ENCODE results near the gene RNU5B-1. TPM values are rescaled to one million over a fixed set of nuclear protein-coding genes. Genes with fewer than 3 reads are reported as not detected.
A peak's percentile ranks its signal among the peaks of the same experiment; 100 is the strongest.
"Not testable (repeated sequence)": the region's sequence is repeated elsewhere in the genome, so short reads cannot be mapped to it uniquely, and the experiment has no call there.

The RNU5B-1 gene
- not detected in 2 replicates for total RNA-seq (2014; rRNA removed; shearing (Covaris generic); ENCODE audit: low replicate concordance)

DNA sequence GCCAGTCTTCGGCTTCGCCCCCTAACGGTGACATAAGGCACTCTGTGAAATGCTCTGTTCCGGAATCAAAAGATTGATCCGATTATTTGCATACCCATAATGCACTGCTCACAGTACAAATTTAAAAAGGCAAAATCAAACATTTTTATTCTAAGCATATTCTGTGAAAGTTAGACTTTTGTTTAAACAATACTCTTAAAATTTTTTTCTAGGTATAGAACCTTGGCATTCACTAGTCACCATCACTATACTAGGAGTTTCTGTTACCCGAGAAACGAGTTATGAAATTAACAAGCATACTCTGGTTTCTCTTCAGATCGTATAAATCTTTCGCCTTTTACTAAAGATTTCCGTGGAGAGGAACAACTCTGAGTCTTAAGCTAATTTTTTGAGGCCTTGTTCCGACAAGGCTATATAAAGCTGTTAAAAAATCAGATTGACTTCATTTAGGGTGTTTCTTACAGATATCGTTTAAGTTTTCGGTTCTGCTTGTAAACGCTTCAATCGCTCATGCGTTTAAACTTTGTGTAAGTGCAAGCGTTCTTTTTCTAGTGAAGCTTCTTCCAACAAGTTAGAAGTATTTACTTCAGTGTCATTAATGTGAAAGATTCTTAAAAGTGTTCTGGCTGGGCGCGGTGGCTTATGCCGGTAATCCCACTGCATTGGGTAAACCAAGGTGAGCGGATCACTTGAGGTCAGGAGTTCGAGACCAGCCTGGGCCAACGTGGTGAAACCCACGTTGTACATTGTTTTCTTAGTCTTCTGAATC is at the start of gene RNU5B-1:
Gene RNU5B-1, plus strand, starts transcription at position 297 of the 769 bp plus-strand sequence.
- DNase-seq (ENCODE audit: low read depth), result peak; percentile 95
- in situ Hi-C loops (cut with HindIII; ENCODE audit: low pct_unique_long_range_greater_than_20kb, low sequenced_read_pairs), result no loop called here

DNA sequence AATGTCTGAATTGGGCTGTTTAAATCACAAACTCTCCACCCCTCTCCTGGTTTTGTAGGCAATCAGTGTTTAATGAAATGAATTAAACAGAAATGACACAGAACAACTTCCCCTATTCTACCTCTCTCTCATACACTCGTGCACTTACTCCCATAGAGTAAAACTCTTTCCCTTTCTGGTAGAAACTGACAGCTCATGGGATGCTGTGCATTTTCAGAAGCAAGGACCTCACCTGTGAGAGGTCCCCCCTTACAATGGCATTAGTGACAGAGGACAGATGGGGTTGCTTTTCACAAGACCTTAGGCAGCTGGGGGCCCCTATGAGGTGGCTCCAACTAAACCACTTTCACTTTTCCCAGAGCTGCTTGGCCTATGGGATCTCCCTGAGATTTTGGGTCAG is 49.7 kb upstream of the RNU5B-1 start:
- DNase-seq (ENCODE audit: low read depth), result no peak
- in situ Hi-C loops (cut with HindIII; ENCODE audit: low pct_unique_long_range_greater_than_20kb, low sequenced_read_pairs), result no loop called here

DNA sequence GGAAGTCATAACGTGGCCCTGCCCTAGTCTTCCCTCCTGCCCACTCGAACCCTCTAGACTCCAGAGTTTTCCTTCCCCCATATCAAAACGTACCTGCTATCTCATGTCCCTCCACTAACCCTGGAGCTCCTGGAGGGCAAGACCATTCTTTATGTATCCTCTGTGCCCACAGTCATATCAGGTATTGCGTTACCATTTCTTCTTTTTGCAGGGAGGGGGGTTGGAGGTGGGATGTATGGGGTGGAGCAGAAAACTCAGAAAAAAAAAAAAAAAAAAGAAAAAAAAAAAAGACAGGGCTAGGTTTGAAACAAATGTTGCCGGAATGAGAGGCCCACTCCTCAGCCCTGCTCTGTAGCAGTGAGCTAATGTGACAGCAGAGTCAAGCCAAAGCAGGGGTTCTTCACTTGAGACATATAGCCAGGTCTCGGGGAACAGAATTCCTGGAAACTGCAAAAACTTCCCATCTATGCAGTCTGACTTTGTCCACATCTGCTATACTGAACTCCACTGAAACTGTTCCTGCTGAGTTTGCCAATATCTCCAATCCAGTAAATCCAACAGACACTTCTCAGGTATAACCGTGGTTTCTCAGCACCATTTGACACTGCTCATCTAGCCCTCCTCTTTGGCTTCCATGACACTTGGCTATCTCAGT is 48.9 kb upstream of the RNU5B-1 start:
- DNase-seq (ENCODE audit: low read depth), result no peak
- in situ Hi-C loops (cut with HindIII; ENCODE audit: low pct_unique_long_range_greater_than_20kb, low sequenced_read_pairs), result no loop called here

DNA sequence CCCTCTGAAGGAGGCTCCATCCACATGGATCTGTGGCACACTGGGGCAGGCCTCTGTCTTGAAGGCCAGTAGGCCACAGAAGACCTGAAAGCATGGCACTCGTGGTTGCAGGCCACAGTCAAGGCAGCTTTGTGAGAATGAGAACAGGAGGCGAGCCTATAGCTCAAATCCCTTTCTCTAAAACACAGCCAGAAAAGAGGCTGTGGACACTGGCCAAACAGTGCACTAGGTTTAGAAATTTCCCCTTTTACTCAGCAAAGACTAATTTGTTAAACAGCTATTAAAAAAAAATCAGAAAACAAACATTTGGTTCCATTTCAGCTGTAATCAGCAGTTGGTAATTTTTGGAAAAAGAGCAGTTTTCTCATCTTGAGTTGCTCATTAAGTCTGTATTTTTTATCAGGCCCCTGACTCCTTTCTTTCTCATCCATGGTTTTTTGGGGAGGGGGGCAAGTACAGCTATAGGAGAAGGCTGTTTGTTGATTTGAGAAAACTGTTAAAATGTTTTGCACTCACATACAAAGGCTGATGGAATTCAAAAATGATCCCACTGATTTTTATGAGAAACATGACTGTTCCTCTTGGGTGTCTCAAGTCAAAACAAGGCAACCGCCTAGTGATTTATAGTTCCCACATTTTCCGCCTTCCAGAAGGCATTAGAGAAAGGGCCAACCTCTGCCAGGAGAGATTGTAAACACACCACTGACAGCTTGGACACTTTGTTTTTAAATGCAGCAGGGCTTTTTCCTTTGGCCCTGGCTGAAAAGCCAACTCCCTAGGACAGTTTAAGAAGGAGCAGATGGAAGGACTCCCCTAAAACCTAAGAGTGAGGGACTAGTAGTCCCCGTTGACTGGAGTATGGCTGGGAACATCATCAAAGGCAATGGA is 45.9 kb upstream of the RNU5B-1 start:
- no peak for DNase-seq (ENCODE audit: low read depth)
- in situ Hi-C loops (cut with HindIII; ENCODE audit: low pct_unique_long_range_greater_than_20kb, low sequenced_read_pairs), result no loop called here

DNA sequence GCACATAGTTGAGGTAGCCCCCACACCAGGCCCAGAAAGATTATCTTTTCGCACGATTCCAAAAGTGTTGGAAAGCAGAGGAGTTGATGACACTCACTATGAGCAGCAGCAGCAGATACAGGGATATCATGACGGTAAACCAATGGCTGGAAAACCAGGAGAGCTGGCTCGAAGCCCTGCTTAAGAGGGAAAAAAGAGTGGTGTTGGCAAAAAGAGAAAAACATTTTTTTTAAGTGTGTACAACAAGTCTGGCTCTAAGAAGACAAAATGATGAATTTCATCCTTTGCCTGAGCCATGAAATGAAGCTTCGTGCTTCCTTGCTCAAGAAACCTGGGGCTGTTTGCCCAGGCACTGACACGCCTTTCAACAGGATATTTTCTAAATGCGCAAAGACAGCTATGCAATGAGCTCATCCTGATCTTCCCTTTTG is 45.1 kb upstream of the RNU5B-1 start:
- in situ Hi-C loops (cut with HindIII; ENCODE audit: low pct_unique_long_range_greater_than_20kb, low sequenced_read_pairs), result no loop called here
- DNase-seq (ENCODE audit: low read depth), result no peak

DNA sequence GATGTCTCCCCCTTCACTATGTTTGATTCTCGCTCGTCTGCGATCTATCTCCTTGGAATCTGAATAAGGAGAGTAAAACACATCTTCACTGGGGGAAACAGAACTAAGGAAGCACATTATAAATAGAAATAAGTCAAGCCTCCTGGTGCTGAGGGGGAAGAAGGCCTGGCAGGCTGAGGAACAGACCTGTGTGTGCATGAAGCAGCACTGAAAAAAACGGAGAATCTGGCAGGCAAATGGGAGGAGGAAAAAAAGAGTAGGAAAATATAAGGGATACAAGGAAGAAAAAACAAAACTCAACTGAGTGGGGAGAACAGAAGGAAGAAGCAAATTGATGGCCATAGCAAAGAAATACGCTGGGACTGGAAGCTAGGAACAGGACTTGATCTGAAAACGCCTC is 43.5 kb upstream of the RNU5B-1 start:
- DNase-seq (ENCODE audit: low read depth), result no peak
- in situ Hi-C loops (cut with HindIII; ENCODE audit: low pct_unique_long_range_greater_than_20kb, low sequenced_read_pairs), result no loop called here

DNA sequence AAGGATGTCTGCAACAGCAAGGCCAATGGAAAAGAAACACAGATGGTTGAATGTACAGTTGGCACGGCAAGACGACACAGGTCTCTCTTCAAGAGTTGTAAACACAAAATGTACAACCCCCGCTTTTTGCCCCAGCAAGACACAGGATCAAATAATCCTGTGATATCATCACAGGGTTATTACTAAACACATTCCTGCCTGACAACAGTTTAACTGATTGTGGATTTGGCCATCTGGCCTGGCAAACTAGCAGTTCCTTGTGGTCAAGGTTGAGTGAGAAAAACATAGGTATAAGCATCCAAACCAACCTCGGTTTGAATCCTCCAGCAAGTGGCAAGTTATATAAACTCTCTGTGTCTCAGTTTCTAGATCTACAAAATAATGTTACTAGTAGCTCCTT is 41.2 kb upstream of the RNU5B-1 start:
- no peak for DNase-seq (ENCODE audit: low read depth)
- in situ Hi-C loops (cut with HindIII; ENCODE audit: low pct_unique_long_range_greater_than_20kb, low sequenced_read_pairs), result no loop called here

DNA sequence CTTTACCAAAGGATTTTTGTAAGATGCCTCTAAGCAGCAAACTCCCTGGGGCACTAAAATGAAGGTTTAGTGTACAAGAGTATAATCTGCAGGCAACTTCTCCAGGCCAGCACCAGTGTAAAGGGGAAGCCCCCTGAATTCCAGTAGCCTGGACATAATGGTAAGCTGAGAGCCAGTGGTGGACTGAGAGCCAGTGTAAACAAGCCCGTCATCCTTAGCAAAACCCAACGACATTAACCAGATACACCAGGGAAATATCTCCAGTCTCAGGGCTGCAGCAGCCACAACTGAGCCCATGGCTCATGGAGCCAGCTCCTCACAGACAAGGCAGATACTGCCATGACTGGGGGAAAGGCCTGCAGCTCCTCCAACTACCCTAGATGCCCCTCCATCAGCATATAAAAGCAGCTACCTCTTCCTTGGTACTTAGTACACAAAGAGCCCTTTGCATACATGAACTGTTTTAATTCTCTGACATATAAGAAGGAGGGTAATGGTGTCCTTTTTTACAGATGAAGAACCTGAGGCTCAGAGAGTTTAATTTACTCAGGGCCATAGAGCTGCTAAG is 39.5 kb upstream of the RNU5B-1 start:
- in situ Hi-C loops (cut with HindIII; ENCODE audit: low pct_unique_long_range_greater_than_20kb, low sequenced_read_pairs), result no loop called here
- no peak for DNase-seq (ENCODE audit: low read depth)

DNA sequence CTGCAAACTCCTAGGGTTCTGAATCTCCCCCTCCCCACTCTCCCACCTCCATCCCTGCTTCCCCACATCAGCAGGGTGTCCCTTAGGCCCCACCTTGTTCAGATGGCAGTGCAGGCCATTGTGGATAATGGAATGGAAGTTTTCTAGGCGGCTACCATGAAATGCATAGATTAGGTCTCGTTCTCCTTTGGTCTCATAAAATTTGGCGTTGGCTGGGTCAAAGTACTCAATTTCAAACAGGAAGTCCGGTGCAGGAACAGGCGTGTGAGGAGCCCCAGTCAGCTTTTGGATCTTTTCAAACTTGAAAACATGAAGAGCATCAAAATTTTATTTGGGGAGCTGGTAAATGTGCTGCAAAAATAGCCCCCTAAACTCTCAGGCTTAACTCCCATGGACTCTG is 38.0 kb upstream of the RNU5B-1 start:
- in situ Hi-C loops (cut with HindIII; ENCODE audit: low pct_unique_long_range_greater_than_20kb, low sequenced_read_pairs), result no loop called here

DNA sequence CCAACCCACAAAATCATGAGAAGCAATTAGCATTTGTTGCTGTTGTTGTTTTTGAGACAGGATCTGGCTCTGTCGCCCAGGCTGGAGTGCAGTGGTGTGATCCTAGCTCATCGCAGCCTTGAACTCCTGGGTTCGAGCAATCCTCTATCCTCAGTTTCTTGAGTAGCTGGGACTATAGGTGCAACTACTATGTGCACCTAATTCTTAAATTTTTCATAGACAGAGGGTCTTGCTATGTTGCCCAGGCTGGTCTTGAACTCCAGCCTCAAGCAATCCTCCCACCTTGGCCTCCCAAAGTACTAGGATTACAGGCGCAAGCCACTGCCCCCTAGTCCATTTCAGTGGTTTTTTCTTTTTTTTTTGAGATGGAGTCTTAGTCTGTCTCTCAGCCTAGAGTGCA is 36.1 kb upstream of the RNU5B-1 start:
- in situ Hi-C loops (cut with HindIII; ENCODE audit: low pct_unique_long_range_greater_than_20kb, low sequenced_read_pairs), result no loop called here
- DNase-seq (ENCODE audit: low read depth), result no peak

More for the DNA sequence above, 38.0 kb upstream of the RNU5B-1 start:
- DNase-seq (ENCODE audit: low read depth), result no peak

DNA sequence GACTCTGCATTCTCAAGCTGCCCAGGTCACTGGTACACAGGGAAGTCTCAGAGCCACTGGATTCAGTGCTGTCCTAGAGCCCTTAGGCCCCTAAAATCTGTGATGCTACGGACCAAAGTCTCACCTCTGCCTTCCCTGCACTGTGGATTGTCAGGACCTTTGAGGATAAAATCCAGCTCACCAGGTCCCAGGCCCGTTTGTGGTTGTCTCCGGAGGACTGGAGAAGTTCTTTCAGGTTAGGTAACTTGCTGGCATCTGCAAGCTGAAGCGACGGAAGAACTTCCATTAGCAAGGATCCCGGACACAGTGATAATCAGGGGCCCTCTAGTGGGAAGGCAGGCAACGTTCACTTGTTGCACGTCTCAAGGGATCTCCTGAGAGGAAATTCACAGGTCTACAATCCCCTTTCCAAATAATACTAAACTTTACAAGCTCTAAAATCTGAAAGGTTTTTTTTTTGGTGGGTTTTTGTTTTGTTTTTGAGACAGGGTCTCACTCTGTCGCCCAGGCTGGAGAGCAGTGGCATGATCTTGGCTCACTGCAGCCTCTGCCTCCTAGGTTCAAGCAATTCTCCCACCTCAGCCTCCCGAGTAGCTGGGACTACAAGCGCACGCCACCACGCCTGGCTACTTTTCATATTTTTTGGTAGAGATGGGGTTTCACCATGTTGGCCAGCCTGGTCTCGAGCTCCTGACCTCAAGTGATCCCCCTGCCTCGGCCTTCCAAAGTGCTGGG is 33.5 kb upstream of the RNU5B-1 start:
- peak; percentile 50 for DNase-seq (ENCODE audit: low read depth)

DNA sequence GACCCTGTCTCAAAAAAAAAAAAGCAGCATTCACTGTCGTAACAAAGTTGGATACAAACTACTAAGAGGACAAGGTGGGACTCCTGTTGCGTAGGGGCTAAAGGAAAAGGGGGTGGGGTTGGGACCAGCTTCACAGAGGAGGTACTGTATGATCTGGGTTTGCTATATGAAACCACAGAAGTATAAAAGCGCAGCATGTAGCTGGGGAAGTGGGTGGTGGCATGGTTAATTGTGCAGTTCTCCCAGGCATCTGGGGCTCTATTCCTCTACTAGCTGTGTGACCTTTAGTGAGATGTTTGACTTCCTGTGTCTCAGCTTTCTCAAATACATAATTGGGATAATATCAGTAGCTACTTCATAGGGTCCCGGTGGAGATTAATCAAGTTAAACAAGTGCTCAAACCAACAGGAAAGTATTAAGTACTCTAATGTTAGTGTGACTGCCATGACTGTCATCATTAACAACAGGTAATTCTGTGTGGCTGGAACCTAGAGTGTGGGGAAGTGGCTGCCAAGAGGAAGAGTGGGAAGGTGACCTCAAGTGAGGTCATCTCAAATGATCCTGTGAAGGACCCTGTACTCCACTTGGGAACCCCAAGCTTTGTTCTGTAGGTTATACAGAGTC is 29.3 kb upstream of the RNU5B-1 start:
- DNase-seq (ENCODE audit: low read depth), result no peak
- in situ Hi-C loops (cut with HindIII; ENCODE audit: low pct_unique_long_range_greater_than_20kb, low sequenced_read_pairs), result no loop called here

More for the DNA sequence above, 33.5 kb upstream of the RNU5B-1 start:
- in situ Hi-C loops (cut with HindIII; ENCODE audit: low pct_unique_long_range_greater_than_20kb, low sequenced_read_pairs), result not testable (repeated sequence)

DNA sequence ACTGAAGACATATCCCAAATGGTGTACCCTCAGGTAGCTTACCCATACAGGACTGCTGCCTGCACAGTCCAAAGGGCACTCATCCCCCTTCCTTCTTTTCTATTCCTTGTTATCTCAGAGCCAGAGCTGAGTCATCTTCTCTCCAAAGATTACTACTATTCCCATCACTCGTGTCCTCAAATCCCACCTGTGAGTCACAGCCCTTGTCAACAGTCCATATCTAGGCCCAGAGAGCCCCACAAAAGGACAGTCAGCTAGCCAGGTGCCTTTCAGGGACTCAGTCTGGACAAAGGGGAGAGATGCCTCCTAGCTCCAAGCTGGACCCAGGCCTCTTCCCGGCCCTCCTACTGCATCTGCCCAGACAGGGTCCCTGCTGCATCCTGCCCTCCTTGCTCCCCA is 28.8 kb upstream of the RNU5B-1 start:
- in situ Hi-C loops (cut with HindIII; ENCODE audit: low pct_unique_long_range_greater_than_20kb, low sequenced_read_pairs), result no loop called here
- DNase-seq (ENCODE audit: low read depth), result peak; percentile 30

DNA sequence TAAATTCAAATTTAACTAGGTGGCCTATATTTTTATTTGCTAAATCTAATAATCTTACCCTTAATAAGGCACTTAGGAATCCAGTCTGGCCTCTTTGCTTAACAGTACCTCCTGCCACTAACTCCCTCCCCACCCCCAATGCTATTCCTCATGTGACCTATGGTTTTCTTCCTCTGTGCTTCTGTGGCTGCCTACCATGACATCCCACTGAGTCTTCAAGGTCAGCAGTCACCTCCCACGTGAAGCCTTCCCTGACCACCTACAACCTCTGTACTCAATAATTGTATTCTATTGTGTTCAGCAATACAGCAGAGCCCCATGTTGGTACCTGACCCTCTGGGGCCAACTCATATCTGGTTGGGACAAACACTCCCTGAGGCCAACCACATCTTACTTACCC is 27.5 kb upstream of the RNU5B-1 start:
- in situ Hi-C loops (cut with HindIII; ENCODE audit: low pct_unique_long_range_greater_than_20kb, low sequenced_read_pairs), result no loop called here

DNA sequence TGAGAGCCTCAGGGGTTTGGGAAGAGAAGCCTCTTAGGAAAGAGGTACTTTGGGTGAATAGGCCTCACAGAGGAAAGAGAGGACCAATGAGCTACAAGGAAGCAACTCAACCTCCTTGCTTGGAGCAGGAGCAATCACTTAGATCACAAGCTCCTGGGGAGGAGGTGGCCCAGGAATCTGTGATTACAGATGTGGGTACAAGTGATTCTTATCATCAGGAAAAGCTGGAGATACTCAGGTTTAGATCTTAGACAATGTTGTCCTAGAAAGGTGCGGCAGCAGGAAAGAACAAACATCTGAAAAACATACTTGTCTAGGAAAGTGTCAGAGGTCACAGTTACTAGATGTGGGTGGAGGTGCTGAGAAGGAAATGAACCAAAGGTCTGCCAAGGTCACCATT is 26.0 kb upstream of the RNU5B-1 start:
- in situ Hi-C loops (cut with HindIII; ENCODE audit: low pct_unique_long_range_greater_than_20kb, low sequenced_read_pairs), result no loop called here
- no peak for DNase-seq (ENCODE audit: low read depth)

More for the DNA sequence above, 27.5 kb upstream of the RNU5B-1 start:
- no peak for DNase-seq (ENCODE audit: low read depth)

DNA sequence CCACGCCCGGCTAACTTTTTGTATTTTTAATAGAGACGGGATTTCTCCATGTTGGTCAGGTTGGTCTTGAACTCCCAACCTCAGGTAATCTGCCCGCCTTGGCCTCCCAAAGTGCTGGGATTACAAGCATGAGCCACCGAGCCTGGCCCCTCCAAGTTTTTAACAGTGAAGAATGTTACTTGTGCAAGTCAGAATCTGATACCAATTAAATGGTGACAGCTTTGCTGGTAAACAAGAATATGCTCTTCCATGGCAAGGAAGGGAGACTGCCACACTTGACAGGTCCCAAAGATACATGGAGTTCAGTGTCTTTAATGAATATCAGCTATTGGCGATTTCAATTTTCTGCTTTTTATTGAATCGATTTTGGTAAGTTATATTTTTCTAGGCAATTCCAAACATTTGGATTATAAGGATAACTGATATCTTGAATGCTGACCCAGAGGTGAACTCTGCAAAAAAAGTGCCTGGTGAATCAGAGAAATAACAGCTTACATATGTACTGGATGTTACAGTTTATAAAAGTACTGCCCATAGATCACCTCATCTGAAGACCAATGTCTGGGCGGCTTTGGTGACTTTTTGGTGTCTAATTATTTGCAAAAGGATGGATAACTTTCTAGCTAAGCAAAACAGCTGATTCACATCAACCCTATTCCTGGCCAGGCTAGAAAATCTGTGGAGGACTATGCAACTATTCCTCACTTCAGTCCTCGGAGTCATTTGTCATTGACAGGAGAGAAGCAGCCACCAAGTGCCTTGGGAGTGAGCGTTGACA is 19.0 kb upstream of the RNU5B-1 start:
- in situ Hi-C loops (cut with HindIII; ENCODE audit: low pct_unique_long_range_greater_than_20kb, low sequenced_read_pairs), result no loop called here
- DNase-seq (ENCODE audit: low read depth), result no peak
